ENCODE results near the gene ITSN2. TPM values are rescaled to one million over a fixed set of nuclear protein-coding genes. Genes with fewer than 3 reads are reported as not detected.
"Not testable (repeated sequence)": the region's sequence is repeated elsewhere in the genome, so short reads cannot be mapped to it uniquely, and the experiment has no call there.

ITSN2 gene
- total RNA-seq, 1 experiment from 2014 or later = 10.3 TPM

DNA sequence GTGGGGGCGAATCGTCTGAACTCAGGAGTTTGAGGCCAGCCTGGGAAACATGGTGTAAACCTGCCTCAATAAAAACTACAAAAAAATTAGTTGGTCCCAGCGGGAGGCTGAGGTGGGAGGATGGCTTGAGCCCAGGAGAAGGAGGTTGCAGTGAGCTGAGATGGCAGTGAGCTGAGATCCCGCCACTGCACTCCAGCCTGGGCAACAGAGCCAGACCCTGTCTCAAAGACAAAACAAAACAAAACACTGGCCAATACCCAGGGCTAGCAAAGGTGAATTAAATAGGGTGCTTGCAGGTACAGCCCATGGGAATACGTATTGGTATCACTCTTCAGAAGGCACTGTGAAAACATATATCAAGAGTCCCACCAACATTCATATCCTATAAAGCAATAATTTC, 7.0 kb downstream of the ITSN2 start:
- H3K4me3 ChIP-seq (ENCODE audit: insufficient read depth, low read depth, low read length) = no peak overlapping the region
- DNase-seq = no peak
- H3K36me3 ChIP-seq (replicated peaks; ENCODE audit: control insufficient read depth, insufficient read depth, low read length) = no peaks in the 10 kb centered on the region
- no peaks in the 10 kb centered on the region for H3K27me3 ChIP-seq (ENCODE audit: control insufficient read depth, insufficient read depth, low read length)

DNA sequence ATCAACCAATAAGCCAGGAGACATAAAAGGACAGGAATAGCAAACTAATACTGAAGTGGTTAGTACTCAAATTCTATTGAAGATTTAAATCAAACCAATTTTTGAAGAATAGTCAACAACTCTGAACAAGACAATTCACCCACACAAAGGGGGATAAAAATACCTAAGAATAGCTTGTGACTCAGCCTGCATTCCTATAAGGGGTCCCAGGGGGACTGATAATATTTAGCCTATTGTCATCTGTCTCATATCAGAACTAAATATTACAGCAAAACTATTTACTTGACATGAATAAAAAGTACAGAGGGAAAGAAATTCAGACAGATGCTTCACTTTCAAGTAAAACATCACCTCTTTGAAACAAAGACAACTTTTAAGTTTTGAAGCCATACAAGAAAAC, 7.7 kb downstream of the ITSN2 start:
- Histone ChIP-seq H3K4me3 (ENCODE audit: insufficient read depth, low read depth, low read length) (no peak overlapping the region), H3K27me3 (ENCODE audit: control insufficient read depth, insufficient read depth, low read length) (no peaks in the 10 kb centered on the region), H3K36me3 (replicated peaks; ENCODE audit: control insufficient read depth, insufficient read depth, low read length) (no peaks in the 10 kb centered on the region)
- DNase-seq = no peak

- no peak overlapping the region for H3K4me3 ChIP-seq (ENCODE audit: insufficient read depth, low read depth, low read length)
- H3K36me3 ChIP-seq (replicated peaks; ENCODE audit: control insufficient read depth, insufficient read depth, low read length) = no peaks in the 10 kb centered on the region
- DNase-seq = no peak
- H3K27me3 ChIP-seq (ENCODE audit: control insufficient read depth, insufficient read depth, low read length) = no peaks in the 10 kb centered on the region
Measured at GRCh38 chr2:24351981-24352380, 8.4 kb downstream of the ITSN2 start.

DNA sequence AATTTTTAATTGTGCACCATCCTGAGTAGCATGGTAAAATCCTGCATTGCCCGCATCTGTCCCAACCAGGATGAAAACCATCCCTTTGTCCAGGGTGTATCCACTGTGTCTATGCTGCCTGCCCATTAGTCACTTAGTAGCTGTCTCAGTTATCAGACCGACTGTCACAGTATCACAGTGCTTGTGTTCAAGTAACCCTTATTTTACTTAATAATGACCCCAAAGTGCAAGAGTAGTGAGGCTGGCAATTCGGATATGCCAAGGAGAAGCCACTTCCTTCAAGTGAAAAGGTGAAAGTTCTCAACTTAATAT, 8.8 kb downstream of the ITSN2 start:
- Histone ChIP-seq H3K4me3 (ENCODE audit: insufficient read depth, low read depth, low read length) (no peak overlapping the region), H3K27me3 (ENCODE audit: control insufficient read depth, insufficient read depth, low read length) (no peaks in the 10 kb centered on the region), H3K36me3 (replicated peaks; ENCODE audit: control insufficient read depth, insufficient read depth, low read length) (no peaks in the 10 kb centered on the region)
- no peak for DNase-seq

GRCh38 chr2:24350826-24351626, 9.3 kb downstream of the ITSN2 start:
- Histone ChIP-seq H3K27me3 (ENCODE audit: control insufficient read depth, insufficient read depth, low read length) (no peaks in the 10 kb centered on the region), H3K36me3 (replicated peaks; ENCODE audit: control insufficient read depth, insufficient read depth, low read length) (no peaks in the 10 kb centered on the region), H3K4me3 (ENCODE audit: insufficient read depth, low read depth, low read length) (no peak overlapping the region)
- no peak for DNase-seq

DNA sequence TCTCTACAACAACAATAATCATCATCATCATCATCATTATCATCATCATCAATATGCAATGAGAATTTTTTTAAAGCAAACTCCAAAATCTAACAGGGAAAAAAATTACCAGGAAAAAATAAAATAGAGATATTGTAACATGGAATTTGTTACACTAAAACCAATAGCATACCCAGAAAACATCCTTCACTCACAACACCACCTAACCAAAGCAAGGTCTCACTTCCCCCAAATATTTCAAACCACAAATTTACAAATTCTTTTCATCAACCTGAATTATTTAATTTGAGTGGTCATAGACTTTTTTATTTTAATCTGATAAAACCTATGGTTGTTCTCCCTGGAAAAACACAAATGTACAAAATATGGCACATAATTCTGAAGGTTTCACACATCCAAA, 11.2 kb downstream of the ITSN2 start:
- Histone ChIP-seq H3K36me3 (replicated peaks; ENCODE audit: control insufficient read depth, insufficient read depth, low read length) (no peaks in the 10 kb centered on the region), H3K4me3 (ENCODE audit: insufficient read depth, low read depth, low read length) (no peak overlapping the region), H3K27me3 (ENCODE audit: control insufficient read depth, insufficient read depth, low read length) (no peaks in the 10 kb centered on the region)
- DNase-seq = no peak

DNA sequence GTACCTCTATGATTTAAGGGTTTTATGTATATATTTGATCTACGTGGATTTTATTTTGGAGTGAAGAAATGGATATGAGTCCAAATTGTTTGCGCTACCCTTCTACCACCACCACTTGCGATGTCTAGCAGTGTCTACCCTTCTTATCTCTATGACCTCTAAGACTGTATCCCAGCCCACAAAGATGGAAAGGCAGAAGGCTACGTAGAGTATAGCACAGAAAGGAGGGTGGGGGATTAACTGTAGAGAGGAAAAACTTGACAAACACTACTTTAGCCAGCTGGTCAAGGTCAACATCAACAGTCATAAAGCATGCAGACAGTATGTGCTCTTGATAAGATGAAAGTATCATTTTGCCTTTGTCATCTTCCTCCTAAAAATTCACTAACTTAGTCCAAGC, 14.4 kb downstream of the ITSN2 start:
- no peak for DNase-seq
- Histone ChIP-seq H3K27me3 (ENCODE audit: control insufficient read depth, insufficient read depth, low read length) (no peaks in the 10 kb centered on the region), H3K4me3 (ENCODE audit: insufficient read depth, low read depth, low read length) (no peak overlapping the region), H3K36me3 (replicated peaks; ENCODE audit: control insufficient read depth, insufficient read depth, low read length) (no peaks in the 10 kb centered on the region)

DNA sequence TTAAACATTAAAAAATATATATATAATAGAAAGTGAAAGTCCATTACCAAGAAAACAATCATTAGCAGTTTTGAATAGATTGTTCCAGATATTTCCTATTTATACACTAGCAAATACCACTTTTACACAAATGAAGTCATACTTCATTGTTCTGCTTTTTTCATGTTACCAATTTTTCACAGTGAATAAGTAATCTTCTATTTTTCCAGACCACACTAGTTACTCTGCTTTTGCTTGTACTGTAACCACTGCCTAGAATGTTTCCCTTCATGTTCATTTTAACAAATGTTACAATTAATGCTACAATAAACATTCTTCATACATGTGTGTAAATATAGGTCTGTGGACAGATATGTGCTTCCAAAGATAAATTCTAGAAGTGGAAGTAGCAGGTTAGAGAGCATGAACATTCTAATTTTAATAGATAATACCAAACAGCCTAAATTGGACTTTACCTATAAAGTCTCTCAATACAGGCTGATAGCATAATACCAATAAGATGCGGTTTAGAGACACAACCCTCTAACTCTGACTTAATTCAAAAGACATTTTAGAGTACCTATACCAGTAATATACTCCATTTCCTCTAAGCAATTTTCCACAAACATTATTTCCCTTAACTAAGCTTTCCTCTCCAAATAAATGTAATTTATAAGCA, 17.0 kb downstream of the ITSN2 start:
- Histone ChIP-seq H3K4me3 (ENCODE audit: insufficient read depth, low read depth, low read length) (no peak overlapping the region), H3K27me3 (ENCODE audit: control insufficient read depth, insufficient read depth, low read length) (no peaks in the 10 kb centered on the region), H3K36me3 (replicated peaks; ENCODE audit: control insufficient read depth, insufficient read depth, low read length) (no peaks in the 10 kb centered on the region)
- no peak for DNase-seq

- Histone ChIP-seq H3K36me3 (replicated peaks; ENCODE audit: control insufficient read depth, insufficient read depth, low read length) (no peaks in the 10 kb centered on the region), H3K27me3 (ENCODE audit: control insufficient read depth, insufficient read depth, low read length) (no peaks in the 10 kb centered on the region), H3K4me3 (ENCODE audit: insufficient read depth, low read depth, low read length) (no peak overlapping the region)
- DNase-seq = no peak
Measured at GRCh38 chr2:24342110-24342910, 18.0 kb downstream of the ITSN2 start.

DNA sequence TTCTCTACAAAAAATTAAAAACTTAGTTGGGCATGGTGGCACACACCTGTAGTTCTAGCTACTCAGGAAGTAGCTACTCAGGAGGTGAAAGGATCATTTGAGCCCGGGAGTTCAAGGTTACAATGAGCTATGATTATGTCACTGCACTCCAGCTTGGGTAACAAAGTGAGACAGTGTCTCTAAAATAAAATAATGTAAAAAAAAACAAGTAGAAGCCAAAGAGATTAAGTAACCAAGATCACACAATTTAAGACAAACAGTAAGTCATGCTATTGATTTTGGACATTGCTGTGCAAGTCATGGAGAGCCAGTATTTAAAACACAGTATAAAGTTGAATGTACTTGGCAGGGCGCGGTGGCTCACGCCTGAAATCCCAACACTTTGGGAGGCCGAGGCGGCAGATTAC, 20.5 kb downstream of the ITSN2 start:
- H3K36me3 ChIP-seq (replicated peaks; ENCODE audit: control insufficient read depth, insufficient read depth, low read length) = no peaks in the 10 kb centered on the region
- H3K4me3 ChIP-seq (ENCODE audit: insufficient read depth, low read depth, low read length) = no peak overlapping the region
- H3K27me3 ChIP-seq (ENCODE audit: control insufficient read depth, insufficient read depth, low read length) = no peaks in the 10 kb centered on the region
- no peak for DNase-seq

GRCh38 chr2:24339098-24339497, 21.2 kb downstream of the ITSN2 start:
- DNase-seq; H3K27me3 ChIP-seq (ENCODE audit: control insufficient read depth, insufficient read depth, low read length); H3K36me3 ChIP-seq (replicated peaks; ENCODE audit: control insufficient read depth, insufficient read depth, low read length); H3K4me3 ChIP-seq (ENCODE audit: insufficient read depth, low read depth, low read length): not testable (repeated sequence)

DNA sequence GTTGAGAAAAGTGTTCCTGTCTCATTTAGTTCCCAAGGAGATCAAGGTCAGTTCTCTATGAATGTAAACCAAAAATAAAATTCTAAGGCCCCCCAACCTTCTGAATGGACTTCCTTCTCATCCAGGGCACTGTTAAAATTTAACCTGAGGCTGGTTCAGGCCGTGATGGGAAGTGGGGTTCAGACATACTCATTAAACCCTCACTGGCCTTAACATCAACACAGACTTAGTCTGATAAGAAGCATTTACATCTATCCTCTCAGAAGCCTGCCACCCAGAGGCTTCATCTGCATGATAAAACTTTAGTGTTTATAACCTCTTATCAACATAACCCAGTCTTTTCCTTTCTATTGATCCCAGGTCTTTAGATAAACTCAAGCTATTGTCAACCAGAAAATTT, 22.4 kb downstream of the ITSN2 start:
- DNase-seq = no peak
- Histone ChIP-seq H3K27me3 (ENCODE audit: control insufficient read depth, insufficient read depth, low read length) (no peaks in the 10 kb centered on the region), H3K4me3 (ENCODE audit: insufficient read depth, low read depth, low read length) (no peak overlapping the region), H3K36me3 (replicated peaks; ENCODE audit: control insufficient read depth, insufficient read depth, low read length) (no peaks in the 10 kb centered on the region)

DNA sequence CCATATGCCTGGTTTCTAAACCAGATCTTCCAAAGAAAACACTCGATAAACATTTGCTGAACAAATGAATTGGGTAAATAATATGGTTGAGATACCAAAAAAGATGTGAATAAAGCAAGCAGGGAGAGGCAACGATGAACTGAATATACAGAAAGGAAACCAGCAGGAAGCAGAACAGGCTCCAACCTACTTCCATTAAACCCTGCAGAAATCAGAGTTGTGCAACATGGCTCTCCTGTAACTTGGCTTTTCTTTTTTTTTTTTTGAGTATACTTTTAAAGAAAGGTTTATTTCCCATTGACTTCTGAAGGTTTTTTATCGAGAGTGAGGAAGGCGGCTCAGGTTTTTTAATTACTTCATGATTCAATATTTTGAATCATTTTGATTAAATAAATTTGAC, 23.5 kb downstream of the ITSN2 start:
- Histone ChIP-seq H3K4me3 (ENCODE audit: insufficient read depth, low read depth, low read length) (no peak overlapping the region), H3K36me3 (replicated peaks; ENCODE audit: control insufficient read depth, insufficient read depth, low read length) (no peaks in the 10 kb centered on the region), H3K27me3 (ENCODE audit: control insufficient read depth, insufficient read depth, low read length) (no peaks in the 10 kb centered on the region)
- no peak for DNase-seq

DNA sequence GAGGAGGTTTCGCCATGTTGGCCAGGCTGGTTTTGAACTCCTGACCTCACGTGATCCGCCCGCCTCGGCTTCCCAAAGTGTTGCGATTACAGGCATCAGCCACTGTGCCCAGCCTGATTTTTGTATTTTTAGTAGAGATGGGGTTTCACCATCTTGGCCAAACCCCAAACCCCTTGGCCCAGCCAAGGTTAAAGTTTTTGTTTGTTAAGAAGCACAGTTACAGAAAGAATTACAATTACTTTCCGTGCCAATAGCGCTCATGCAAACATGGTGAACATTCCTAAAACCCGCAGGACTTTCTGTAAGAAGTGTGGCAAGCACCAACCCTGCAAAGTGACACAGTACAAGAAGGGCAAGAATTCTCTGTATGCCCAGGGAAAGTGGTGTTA, 26.1 kb downstream of the ITSN2 start:
- Histone ChIP-seq H3K4me3 (ENCODE audit: insufficient read depth, low read depth, low read length) (no peak overlapping the region), H3K36me3 (replicated peaks; ENCODE audit: control insufficient read depth, insufficient read depth, low read length) (no peaks in the 10 kb centered on the region), H3K27me3 (ENCODE audit: control insufficient read depth, insufficient read depth, low read length) (no peaks in the 10 kb centered on the region)
- DNase-seq = no peak
